PFSK-1 (cell line): ENCODE results near the gene ZNF827.

Experiments used
- FOXP2 ChIP-seq: optimal IDR thresholded peaks from 2 replicates; pipeline ENCODE3; 2011; ENCODE audit warnings: borderline replicate concordance, control low read depth, inconsistent platforms; ENCODE audit not compliant: insufficient read depth; ENCODE audit errors: extremely low read length, extremely low read depth
- POLR2AphosphoS5 ChIP-seq: IDR thresholded peaks from 2 replicates; pipeline ENCODE4 v1.6.1; 2012; ENCODE audit warnings: low read depth, mild to moderate bottlenecking, control low read depth, low read length, moderate library complexity
- REST ChIP-seq, 2 experiments: IDR thresholded peaks; 2 replicates each; pipeline versions ENCODE4 v1.6.1 to v1.8.0; 2011 to 2012; ENCODE audit warnings: low read depth in 2 of 2, low read length in 2 of 2, control low read depth in 1 of 2, inconsistent platforms in 1 of 2, mild to moderate bottlenecking in 1 of 2, moderate library complexity in 1 of 2; ENCODE audit not compliant: insufficient read depth in 1 of 2
- SIN3A ChIP-seq: IDR thresholded peaks from 2 replicates; pipeline ENCODE4 v1.6.1; 2012; ENCODE audit warnings: mild to moderate bottlenecking, low read length, moderate library complexity, borderline replicate concordance; ENCODE audit not compliant: insufficient read depth
- TAF1 ChIP-seq: IDR thresholded peaks from 2 replicates; pipeline ENCODE4 v1.6.1; 2012; ENCODE audit warnings: low read length, control low read depth, borderline replicate concordance; ENCODE audit not compliant: insufficient read depth

The ZNF827 gene

DNA sequence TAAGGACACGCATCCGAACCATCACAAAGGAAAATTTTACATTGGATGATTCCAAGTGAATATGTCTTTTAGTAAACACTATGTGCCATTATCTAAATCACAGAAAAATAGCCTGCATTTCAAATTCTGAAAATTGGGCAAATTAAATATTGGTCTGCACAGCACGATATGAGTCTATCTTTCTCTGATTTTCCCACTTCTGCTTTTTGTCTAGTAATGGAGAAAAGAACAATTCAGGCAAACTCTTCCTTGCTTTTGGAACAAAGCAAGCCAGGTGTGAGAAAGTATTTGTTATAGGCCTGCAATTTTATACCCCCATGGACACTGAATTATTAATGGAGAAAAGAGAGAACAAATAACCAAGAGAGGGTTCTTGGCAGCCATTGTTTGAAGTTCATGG lies 97.8 kb downstream of the ZNF827 start:
- no peak for TF ChIP-seq POLR2AphosphoS5
- TF ChIP-seq FOXP2 = no peak
- TF ChIP-seq SIN3A = no peak

DNA sequence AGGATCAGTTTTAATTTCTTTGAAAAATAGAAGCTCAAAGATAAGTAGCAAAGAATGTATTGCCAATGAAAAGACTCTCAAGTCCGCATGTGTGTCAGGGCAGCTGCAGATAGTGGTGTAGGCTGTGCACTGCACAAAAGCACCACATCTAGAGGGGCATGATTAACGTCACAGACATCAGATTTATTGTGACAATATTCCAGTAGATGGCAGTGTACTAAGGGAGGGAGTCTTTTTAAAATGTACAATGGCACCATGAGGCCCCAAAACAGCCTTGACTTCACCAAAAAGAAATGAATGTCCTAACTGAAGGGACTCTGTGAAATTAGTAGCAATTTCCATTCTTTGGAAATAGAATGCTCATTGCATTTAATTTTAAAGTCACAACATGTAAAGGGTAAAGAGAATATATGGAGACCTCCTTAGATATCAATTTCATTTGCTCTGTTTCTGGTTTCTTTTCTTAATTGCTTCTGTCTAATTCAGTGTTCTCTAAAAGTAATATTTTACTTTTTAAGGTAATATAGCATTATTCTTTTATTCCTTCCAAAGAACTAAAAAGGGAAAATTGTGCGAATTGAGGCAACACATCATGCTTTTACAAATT lies 98.4 kb downstream of the ZNF827 start:
- TF ChIP-seq REST (IDR thresholded peaks at IDR 0.05; ENCODE audit: insufficient read depth in 1 of 2, low read depth in 2 of 2, low read length in 2 of 2) (no peak), POLR2AphosphoS5 (no peak), TAF1 (no peak)

- TF ChIP-seq REST (IDR thresholded peaks at IDR 0.05; ENCODE audit: insufficient read depth in 1 of 2, low read depth in 2 of 2, low read length in 2 of 2) (no peak), TAF1 (no peak), FOXP2 (no peak), POLR2AphosphoS5 (no peak), SIN3A (no peak)
These were observed 99.5 kb downstream of the ZNF827 start for GRCh38 chr4:145839151-145839550.

- TF ChIP-seq FOXP2 = no peak
- TF ChIP-seq REST (IDR thresholded peaks at IDR 0.05; ENCODE audit: insufficient read depth in 1 of 2, low read depth in 2 of 2, low read length in 2 of 2) = no peak
- no peak for TF ChIP-seq POLR2AphosphoS5
- TF ChIP-seq SIN3A = no peak
- TF ChIP-seq TAF1 = no peak
These were observed 107.9 kb downstream of the ZNF827 start for GRCh38 chr4:145830699-145831098.

DNA sequence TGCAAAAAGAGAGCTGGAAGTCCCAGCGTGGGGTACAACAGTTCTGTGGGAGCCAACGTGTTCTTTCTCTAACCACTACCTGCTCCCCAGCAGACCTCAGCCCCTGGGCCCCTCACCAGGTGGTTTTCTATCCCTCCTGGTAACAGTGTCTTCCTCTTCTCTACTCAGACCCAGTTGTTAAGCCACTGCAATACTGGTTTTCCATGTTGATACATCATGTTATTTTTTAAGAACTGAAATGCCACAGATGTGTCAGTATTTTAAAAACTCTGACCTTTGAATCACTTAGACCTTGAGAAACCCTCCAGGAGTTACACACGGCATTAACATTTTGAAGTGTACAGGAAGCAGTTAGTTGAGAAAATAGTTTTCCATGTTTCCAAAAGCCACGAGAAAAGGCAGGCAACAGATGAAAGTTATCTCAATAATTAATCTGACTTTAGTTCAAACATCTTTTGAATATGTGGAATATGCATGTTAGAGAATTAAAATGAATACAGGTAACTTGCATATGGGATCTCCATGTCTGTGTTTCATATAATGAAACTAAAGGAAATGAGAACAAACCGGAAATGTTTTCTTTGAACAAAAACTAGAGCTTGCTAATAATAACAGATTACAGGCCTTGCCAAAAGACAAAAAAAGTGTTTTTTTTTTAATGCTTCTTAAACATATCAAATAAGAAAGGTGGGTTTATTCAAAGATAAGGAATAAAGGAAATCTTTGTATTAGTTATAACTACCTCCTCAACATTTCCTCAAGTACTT lies 108.8 kb downstream of the ZNF827 start:
- no peak for TF ChIP-seq FOXP2
- no peak for TF ChIP-seq REST (IDR thresholded peaks at IDR 0.05; ENCODE audit: insufficient read depth in 1 of 2, low read depth in 2 of 2, low read length in 2 of 2)
- no peak for TF ChIP-seq TAF1
- TF ChIP-seq SIN3A = no peak
- no peak for TF ChIP-seq POLR2AphosphoS5
